Measurements from ENCODE around the gene NCOR1.
A peak's percentile ranks its signal among the peaks of the same experiment; 100 is the strongest.
"Not testable (repeated sequence)": the region's sequence is repeated elsewhere in the genome, so short reads cannot be mapped to it uniquely, and the experiment has no call there.

NCOR1 gene

GRCh38 chr17:16215273-16215964, at the start of gene NCOR1:
Gene NCOR1 (minus strand): TSS chr17:16215534. CDS start chr17:16194569, 20,965 bp downstream.
- peak; percentile 96 for DNase-seq (ENCODE audit: low read depth)

- DNase-seq (ENCODE audit: low read depth): no peak
Observed at GRCh38 chr17:16262201-16262600, 46.9 kb upstream of the NCOR1 start.

GRCh38 chr17:16261049-16261448, 45.7 kb upstream of the NCOR1 start:
- DNase-seq (ENCODE audit: low read depth): no peak

- DNase-seq (ENCODE audit: low read depth): no peak
Observed at GRCh38 chr17:16259926-16260325, 44.6 kb upstream of the NCOR1 start.

GRCh38 chr17:16258901-16259300, 43.6 kb upstream of the NCOR1 start:
- DNase-seq (ENCODE audit: low read depth): no peak

GRCh38 chr17:16255481-16255921, 40.2 kb upstream of the NCOR1 start:
- DNase-seq (ENCODE audit: low read depth): no peak

GRCh38 chr17:16254773-16255400, 39.6 kb upstream of the NCOR1 start:
- no peak for DNase-seq (ENCODE audit: low read depth)

GRCh38 chr17:16251556-16251955, 36.2 kb upstream of the NCOR1 start:
- DNase-seq (ENCODE audit: low read depth): no peak

GRCh38 chr17:16251043-16251442, 35.7 kb upstream of the NCOR1 start:
- no peak for DNase-seq (ENCODE audit: low read depth)

GRCh38 chr17:16250635-16251034, 35.3 kb upstream of the NCOR1 start:
- no peak for DNase-seq (ENCODE audit: low read depth)

- DNase-seq (ENCODE audit: low read depth): no peak
Observed at GRCh38 chr17:16247586-16247984, 32.3 kb upstream of the NCOR1 start.

- DNase-seq (ENCODE audit: low read depth): peak; percentile 25
Observed at GRCh38 chr17:16243801-16244567, 28.6 kb upstream of the NCOR1 start.

- DNase-seq (ENCODE audit: low read depth): no peak
Observed at GRCh38 chr17:16243385-16243784, 28.1 kb upstream of the NCOR1 start.

GRCh38 chr17:16241906-16242399, 26.6 kb upstream of the NCOR1 start:
- DNase-seq (ENCODE audit: low read depth): no peak

GRCh38 chr17:16239931-16240330, 24.6 kb upstream of the NCOR1 start:
- no peak for DNase-seq (ENCODE audit: low read depth)

GRCh38 chr17:16232391-16232790, 17.1 kb upstream of the NCOR1 start:
- no peak for DNase-seq (ENCODE audit: low read depth)

- DNase-seq (ENCODE audit: low read depth): not testable (repeated sequence)
Observed at GRCh38 chr17:16229912-16230561, 14.7 kb upstream of the NCOR1 start.

- DNase-seq (ENCODE audit: low read depth): no peak
Observed at GRCh38 chr17:16222406-16222805, 7.1 kb upstream of the NCOR1 start.

GRCh38 chr17:16217002-16217635, 1.8 kb upstream of the NCOR1 start, which contains the start of gene PIGL:
Gene PIGL (plus strand): TSS chr17:16217210. CDS start chr17:16217227, 17 bp downstream.
- peak; percentile 96 for DNase-seq (ENCODE audit: low read depth)

- not testable (repeated sequence) for DNase-seq (ENCODE audit: low read depth)
Observed at GRCh38 chr17:16216341-16217001, 1.1 kb upstream of the NCOR1 start.

GRCh38 chr17:16215965-16216316, 607 bp upstream of the NCOR1 start:
- no peak for DNase-seq (ENCODE audit: low read depth)
